ENCODE measurements around the gene PDE4B.
"Not testable (repeated sequence)": the region's sequence is repeated elsewhere in the genome, so short reads cannot be mapped to it uniquely, and the experiment has no call there.

The PDE4B gene

DNA sequence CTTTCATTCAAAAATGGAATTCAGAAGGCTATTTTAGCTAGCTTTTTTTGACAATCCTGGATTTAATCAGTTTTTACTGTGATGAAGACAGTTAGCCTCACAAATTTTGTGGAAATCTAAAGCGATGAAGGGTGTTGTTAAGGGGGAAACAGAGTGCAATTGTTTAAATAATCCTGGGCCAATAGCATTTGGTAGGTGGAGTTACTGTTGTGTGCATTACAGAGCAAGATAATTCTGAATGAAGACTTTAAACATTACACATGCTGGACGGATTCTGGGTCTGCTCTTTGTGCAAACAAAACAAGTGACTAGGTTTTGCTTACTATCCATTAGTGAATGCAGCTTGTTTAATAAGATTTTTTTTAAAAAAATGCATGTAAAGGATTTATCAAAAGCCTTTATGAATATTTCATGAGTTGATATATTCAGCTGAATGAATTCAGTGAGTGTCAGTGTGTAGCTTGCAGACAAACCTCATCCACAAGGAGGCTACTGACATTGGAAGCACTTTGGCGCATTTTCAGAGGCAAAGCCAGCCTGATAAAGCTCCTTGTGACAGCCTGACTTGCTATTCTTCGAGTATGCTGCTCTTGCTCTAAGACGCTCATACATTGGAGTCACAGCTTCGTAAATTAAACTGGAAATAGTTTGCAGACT, 199.6 kb downstream of the PDE4B start:
- DNase-seq (ENCODE audit: low read depth, low spot score) = no peak

- DNase-seq (ENCODE audit: low read depth, low spot score) = no peak
These were observed 200.2 kb downstream of the PDE4B start for GRCh38 chr1:65992831-65993271.

DNA sequence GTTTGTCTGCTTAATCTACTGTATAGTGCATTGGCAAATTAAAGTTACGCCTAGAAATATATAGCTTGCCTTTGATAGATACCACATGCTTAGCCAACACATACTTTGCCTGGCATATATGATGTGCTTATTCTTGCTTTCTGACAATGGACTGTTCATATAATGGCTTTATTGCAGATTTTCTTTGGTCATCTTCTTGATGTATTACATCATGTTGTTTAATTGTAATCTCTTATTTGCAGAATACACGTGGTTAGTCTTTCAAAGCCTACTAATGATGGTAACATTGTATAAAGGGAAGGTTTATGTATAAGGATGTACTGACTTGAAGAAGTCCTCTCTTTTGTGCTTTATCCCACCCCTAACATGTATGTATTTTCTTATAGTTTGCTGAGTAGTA, 201.5 kb downstream of the PDE4B start:
- no peak for DNase-seq (ENCODE audit: low read depth, low spot score)

DNA sequence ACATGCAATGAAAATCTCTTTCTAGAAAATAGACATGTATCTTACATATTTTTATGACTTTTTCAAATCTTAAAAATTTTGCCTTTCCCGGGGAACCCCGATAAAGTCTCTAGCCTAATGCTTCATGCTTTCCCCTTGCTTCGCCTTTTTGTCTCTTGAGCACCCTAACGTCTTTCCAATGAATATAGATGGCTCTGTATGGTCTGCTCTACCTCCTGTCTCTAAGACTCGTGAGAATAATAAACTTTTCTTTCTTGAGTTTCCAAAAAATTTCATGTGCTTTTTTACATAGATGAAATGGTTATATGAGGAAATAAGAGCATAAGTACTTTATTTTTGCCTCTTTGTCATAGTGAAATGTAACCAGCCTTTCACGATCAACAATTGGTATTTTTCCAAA, 202.6 kb downstream of the PDE4B start:
- DNase-seq (ENCODE audit: low read depth, low spot score) = no peak

DNA sequence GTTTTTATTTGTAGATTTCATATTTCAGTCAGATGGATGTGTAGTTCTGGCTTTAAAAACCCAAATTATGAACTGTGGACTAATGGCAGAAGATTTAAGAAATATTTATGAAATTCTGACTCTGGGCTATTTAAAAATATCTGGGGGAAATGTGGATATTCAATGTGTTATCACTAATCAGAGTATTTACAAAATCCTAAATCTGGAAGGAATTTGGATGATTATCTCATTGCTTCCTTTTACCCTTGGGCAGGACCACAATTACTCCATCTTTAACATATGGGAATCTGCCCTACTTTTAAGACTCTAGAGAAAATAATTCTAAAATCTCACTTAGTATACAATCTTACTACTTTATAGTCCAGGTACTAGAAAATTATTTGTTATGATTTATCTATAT, 203.2 kb downstream of the PDE4B start:
- DNase-seq (ENCODE audit: low read depth, low spot score) = no peak

- no peak for DNase-seq (ENCODE audit: low read depth, low spot score)
These were observed 205.0 kb downstream of the PDE4B start for GRCh38 chr1:65997693-65998092.

- DNase-seq (ENCODE audit: low read depth, low spot score) = no peak
These were observed 206.3 kb downstream of the PDE4B start for GRCh38 chr1:65998763-65999583.

GRCh38 chr1:66000033-66000637, 207.4 kb downstream of the PDE4B start:
- no peak for DNase-seq (ENCODE audit: low read depth, low spot score)

GRCh38 chr1:66003690-66004089, 211.0 kb downstream of the PDE4B start:
- DNase-seq (ENCODE audit: low read depth, low spot score) = no peak

DNA sequence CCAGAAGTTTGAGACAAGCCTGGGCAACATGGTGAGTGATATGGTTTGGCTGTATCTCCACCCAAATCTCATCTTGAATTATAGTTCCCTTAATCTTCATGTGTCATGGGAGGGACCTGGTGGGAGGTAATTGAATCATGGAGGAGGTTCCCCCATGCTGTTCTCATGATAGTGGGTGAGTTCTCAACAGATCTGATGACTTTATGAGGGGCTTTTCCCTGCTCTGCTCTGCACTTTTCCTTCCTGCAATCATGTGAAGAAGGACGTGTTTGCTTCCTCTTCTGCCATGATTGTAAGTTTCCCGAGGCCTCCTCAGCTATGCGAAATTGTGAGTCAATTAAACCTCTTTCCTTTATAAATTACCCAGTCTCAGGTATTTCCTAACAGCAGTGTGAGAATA, 213.8 kb downstream of the PDE4B start:
- not testable (repeated sequence) for DNase-seq (ENCODE audit: low read depth, low spot score)

- DNase-seq (ENCODE audit: low read depth, low spot score) = no peak
These were observed 219.6 kb downstream of the PDE4B start for GRCh38 chr1:66012106-66012784.

DNA sequence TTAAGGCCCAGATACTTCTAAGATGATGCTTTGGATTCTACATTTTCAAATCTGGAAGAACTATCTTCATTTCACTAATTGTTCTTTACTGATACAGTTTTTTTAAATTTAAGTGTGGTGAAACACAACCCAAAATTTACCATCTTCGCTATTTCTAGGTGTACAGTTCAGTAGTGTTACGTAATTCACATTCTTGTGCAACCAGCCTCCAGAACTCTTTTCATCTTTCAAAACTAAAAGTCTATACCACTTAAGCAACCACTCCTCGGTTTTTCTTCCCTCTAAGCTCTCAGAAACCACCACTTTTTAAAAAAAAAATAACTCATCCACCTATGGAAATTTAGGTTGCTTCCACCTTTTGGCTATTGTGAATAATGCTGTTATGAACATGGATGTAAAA, 220.7 kb downstream of the PDE4B start:
- DNase-seq (ENCODE audit: low read depth, low spot score) = no peak

- DNase-seq (ENCODE audit: low read depth, low spot score) = no peak
These were observed 230.4 kb downstream of the PDE4B start for GRCh38 chr1:66022904-66023620.

DNA sequence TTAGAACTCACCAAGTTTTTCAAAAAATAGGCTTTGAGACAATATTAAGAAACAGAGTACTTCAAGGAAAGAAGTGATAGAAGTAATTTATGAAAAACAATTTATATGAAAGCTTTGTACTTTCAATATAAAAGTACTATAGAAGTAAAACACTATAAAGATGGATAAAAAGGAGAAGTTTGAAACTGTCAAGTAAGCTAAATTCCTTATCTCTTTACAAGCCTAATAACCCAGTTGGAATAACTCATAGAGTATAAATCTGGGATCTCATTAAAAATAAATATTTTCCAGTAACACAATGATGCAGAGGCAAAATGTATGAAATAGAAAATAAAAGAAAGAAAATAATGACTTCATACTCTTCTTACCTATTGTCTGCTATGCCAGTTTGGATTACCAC, 232.5 kb downstream of the PDE4B start:
- DNase-seq (ENCODE audit: low read depth, low spot score) = no peak

- DNase-seq (ENCODE audit: low read depth, low spot score) = no peak
These were observed 235.3 kb downstream of the PDE4B start for GRCh38 chr1:66028035-66028434.

DNA sequence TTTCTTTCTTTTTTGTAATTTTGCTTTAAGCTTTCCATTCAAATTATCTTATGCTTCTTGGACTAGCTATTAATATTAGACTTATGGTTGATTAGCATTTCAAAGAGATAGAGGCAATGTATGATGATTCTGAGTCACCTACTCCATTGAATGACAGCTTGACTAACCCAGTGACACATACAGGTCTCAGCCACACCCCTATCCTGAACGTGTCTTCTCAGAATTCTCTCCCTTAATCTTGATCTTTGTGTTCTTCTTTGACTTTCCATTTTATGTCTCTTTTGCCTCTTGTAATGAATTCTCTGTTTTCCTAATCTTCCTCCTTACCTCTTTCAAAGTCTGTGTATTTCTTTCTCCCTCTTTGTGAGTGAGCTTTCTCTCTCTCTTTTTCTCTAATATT, 241.1 kb downstream of the PDE4B start:
- DNase-seq (ENCODE audit: low read depth, low spot score) = no peak

DNA sequence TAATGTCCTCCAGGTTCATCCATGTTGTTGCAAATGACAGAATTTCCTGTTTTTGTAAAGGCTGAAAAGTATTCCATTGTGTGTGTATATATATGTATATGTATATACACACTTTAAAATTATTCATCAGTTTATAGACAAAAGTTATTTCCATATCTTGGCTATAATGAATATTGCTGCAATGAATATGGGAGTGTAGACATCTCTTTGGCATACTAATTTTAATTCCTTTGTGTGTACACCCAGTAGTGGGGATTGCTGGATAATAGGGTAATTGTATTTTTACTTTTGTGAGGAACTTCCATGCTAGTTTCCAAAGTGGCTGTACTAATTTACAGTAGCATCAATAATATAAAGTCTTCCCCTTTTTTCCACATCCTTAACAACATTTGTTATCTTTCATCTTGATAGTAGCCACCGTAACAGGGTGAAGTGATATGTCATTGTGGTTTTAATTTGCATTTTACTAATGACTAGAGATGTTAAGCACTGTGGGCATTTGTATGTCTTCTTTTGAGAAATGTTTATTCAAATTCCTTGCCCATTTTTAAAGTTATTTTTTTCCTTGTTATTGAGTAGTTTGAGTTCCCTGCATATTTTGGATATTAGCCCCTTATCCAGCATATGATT, 243.0 kb downstream of the PDE4B start:
- DNase-seq (ENCODE audit: low read depth, low spot score) = no peak

DNA sequence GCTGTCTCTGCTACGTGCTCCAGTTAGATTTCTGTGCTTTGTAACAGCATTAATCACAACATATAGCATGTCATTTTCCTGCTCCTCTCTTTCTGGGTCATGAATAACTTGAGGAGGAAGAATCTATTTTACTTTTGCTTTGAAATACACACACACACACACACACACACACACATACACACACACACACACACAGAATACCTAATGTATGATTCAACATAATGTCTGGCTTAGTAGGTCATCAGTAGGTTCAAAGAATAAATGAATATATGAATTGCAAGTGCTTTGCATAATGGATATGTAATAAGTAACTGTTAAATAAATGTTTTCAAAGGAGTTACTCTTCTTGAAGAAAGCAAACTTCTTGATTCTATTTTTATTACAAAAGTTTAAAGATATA, 249.0 kb downstream of the PDE4B start:
- no peak for DNase-seq (ENCODE audit: low read depth, low spot score)

DNA sequence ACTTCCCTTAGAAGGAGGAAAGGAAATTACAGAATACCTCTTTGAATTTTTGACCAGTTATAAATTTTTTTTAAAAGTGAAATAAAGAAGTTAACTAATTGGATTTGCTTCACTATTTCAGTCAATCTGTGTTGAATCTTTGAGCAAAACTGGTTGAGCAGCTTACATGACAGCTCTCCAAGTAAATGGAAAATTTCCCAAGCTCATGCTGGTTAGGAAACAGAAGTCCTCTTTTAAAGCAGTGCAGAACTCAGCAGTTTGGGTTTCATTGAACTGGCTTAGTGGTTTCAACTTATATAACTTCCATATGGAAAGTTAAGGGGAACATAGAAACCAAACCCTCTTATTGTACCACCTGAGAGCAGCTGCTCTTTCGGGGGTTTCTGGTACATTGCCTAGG, 250.5 kb downstream of the PDE4B start:
- no peak for DNase-seq (ENCODE audit: low read depth, low spot score)

DNA sequence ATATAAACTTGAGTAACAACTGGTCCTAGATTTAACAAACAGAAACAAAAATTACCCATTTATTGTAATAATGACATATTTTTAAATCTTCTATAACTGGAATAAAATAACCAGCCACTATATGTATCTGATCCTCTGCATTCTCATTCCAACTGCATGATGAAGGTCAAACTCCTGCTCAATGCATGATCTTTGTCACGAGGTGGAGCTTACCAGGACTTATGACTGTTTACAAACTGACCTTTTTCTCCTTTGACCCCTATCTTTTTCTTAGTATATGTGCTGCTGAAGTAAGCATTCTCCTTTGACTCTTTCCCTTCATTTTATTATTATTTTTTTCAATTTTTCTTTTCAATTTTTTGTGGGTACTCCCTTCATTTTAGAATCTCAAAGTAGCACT, 252.2 kb downstream of the PDE4B start:
- DNase-seq (ENCODE audit: low read depth, low spot score) = no peak

GRCh38 chr1:66046415-66046814, 253.7 kb downstream of the PDE4B start:
- DNase-seq (ENCODE audit: low read depth, low spot score) = no peak
